ENCODE data around the gene MYO3A.

DNA sequence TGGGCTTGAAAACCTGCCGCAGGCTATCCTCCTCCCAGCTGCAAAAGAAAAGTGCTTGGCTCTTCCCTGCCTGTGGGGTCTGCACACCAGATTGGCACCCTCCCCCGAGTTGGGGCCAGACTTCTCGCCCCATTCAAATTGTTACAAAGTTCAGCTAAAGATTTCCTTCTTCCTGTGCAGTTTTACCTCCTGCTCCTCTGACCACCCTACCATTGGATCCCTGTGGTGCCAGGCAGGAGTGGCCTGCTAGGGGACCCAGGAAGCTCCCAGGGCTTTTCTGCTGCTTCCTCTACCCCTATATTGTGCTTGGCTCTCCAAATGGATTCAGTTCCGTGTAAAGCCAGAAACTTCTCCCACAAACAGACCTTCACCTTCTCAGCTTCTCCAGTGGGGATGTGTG lies 147.4 kb downstream of the MYO3A start:
- TF ChIP-seq, protein P1, sequence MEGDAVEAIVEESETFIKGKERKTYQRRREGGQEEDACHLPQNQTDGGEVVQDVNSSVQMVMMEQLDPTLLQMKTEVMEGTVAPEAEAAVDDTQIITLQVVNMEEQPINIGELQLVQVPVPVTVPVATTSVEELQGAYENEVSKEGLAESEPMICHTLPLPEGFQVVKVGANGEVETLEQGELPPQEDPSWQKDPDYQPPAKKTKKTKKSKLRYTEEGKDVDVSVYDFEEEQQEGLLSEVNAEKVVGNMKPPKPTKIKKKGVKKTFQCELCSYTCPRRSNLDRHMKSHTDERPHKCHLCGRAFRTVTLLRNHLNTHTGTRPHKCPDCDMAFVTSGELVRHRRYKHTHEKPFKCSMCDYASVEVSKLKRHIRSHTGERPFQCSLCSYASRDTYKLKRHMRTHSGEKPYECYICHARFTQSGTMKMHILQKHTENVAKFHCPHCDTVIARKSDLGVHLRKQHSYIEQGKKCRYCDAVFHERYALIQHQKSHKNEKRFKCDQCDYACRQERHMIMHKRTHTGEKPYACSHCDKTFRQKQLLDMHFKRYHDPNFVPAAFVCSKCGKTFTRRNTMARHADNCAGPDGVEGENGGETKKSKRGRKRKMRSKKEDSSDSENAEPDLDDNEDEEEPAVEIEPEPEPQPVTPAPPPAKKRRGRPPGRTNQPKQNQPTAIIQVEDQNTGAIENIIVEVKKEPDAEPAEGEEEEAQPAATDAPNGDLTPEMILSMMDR (IDR thresholded peaks at IDR 0.05), result no peak
- TF ChIP-seq POLR2A (IDR thresholded peaks at IDR 0.05), result no peak
